HFF-Myc (cell line): ENCODE data around the gene PCGF1.

ENCODE experiments used
- DNase-seq: peaks from one replicate; pipeline ENCODE4 v3.0.0-alpha.2; 2011; ENCODE audit warnings: low read depth; ENCODE audit errors: extremely low read depth
- H3K4me3 ChIP-seq: replicated peaks from 2 replicates; pipeline ENCODE4 v1.5.1; 2011; ENCODE audit warnings: low read depth, mild to moderate bottlenecking, control low read depth, low read length
- CTCF ChIP-seq: IDR thresholded peaks from 2 replicates; pipeline ENCODE4 v1.5.1; 2012; ENCODE audit warnings: mild to moderate bottlenecking, low read depth, low read length, control low read depth; ENCODE audit errors: missing control alignments

PCGF1 gene

GRCh38 chr2:74536166-74536950 lies 28.9 kb upstream of the PCGF1 start:
- no peak for DNase-seq
- no peak overlapping the region for H3K4me3 ChIP-seq
- no peak for TF ChIP-seq CTCF

- no peak for DNase-seq
- no peak for TF ChIP-seq CTCF
- H3K4me3 ChIP-seq = no peak overlapping the region
Observed at GRCh38 chr2:74535440-74535965, 28.0 kb upstream of the PCGF1 start.

GRCh38 chr2:74534411-74534810 lies 26.9 kb upstream of the PCGF1 start:
- no peak for TF ChIP-seq CTCF
- no peak overlapping the region for H3K4me3 ChIP-seq
- DNase-seq = no peak

GRCh38 chr2:74533464-74533863 lies 26.0 kb upstream of the PCGF1 start:
- no peak overlapping the region for H3K4me3 ChIP-seq
- DNase-seq = no peak
- TF ChIP-seq CTCF = no peak

GRCh38 chr2:74532222-74532621 lies 24.7 kb upstream of the PCGF1 start:
- no peak overlapping the region for H3K4me3 ChIP-seq
- no peak for DNase-seq
- peak; percentile 22 for TF ChIP-seq CTCF

GRCh38 chr2:74531666-74532065 lies 24.2 kb upstream of the PCGF1 start:
- H3K4me3 ChIP-seq = peak overlapping the region; percentile 87
- DNase-seq = no peak
- TF ChIP-seq CTCF = no peak
